ENCODE measurements around the gene SLC10A6.
"Not testable (repeated sequence)": the region's sequence is repeated elsewhere in the genome, so short reads cannot be mapped to it uniquely, and the experiment has no call there.

Gene SLC10A6

GRCh38 chr4:86848732-86849619, at the start of gene SLC10A6:
TSS of gene SLC10A6 (minus strand) at chr4:86849384. CDS start at chr4:86849115, 269 bp downstream.
- DNase-seq = no peak
- in situ Hi-C loops (cut with MboI; ENCODE audit: low pct_unique_long_range_greater_than_20kb, low sequenced_read_pairs) = no loop called here

GRCh38 chr4:86898562-86898961, 49.4 kb upstream of the SLC10A6 start:
- no peak for DNase-seq
- in situ Hi-C loops (cut with MboI; ENCODE audit: low pct_unique_long_range_greater_than_20kb, low sequenced_read_pairs) = loop anchor here (25.0 kb wide), 1 partner anchor 386 kb away; no protein-coding TSS in a partner anchor

GRCh38 chr4:86896596-86896995, 47.4 kb upstream of the SLC10A6 start:
- in situ Hi-C loops (cut with MboI; ENCODE audit: low pct_unique_long_range_greater_than_20kb, low sequenced_read_pairs) = loop anchor here (25.0 kb wide), 1 partner anchor 384 kb away; no protein-coding TSS in a partner anchor
- DNase-seq = no peak

- in situ Hi-C loops (cut with MboI; ENCODE audit: low pct_unique_long_range_greater_than_20kb, low sequenced_read_pairs) = loop anchor here (25.0 kb wide), 1 partner anchor 384 kb away; no protein-coding TSS in a partner anchor
- DNase-seq = peak; percentile 79
Measured at GRCh38 chr4:86895692-86896488, 46.7 kb upstream of the SLC10A6 start.

GRCh38 chr4:86894455-86894854, 45.3 kb upstream of the SLC10A6 start:
- in situ Hi-C loops (cut with MboI; ENCODE audit: low pct_unique_long_range_greater_than_20kb, low sequenced_read_pairs) = loop anchor here (25.0 kb wide), 1 partner anchor 382 kb away; no protein-coding TSS in a partner anchor
- no peak for DNase-seq

- no peak for DNase-seq
- in situ Hi-C loops (cut with MboI; ENCODE audit: low pct_unique_long_range_greater_than_20kb, low sequenced_read_pairs) = loop anchor here (25.0 kb wide), 1 partner anchor 381 kb away; no protein-coding TSS in a partner anchor
Measured at GRCh38 chr4:86893136-86893535, 44.0 kb upstream of the SLC10A6 start.

GRCh38 chr4:86892636-86892960, 43.4 kb upstream of the SLC10A6 start:
- no peak for DNase-seq

GRCh38 chr4:86891762-86892635, 42.8 kb upstream of the SLC10A6 start, which contains the start of gene C4orf36:
TSS of gene C4orf36 (minus strand) at chr4:86892422. CDS start at chr4:86891520, 902 bp downstream.
- DNase-seq = peak; percentile 80
- in situ Hi-C loops (cut with MboI; ENCODE audit: low pct_unique_long_range_greater_than_20kb, low sequenced_read_pairs) = loop anchor here (25.0 kb wide), 1 partner anchor 380 kb away; no protein-coding TSS in a partner anchor

More at GRCh38 chr4:86892636-86892960, 43.4 kb upstream of the SLC10A6 start:
- in situ Hi-C loops (cut with MboI; ENCODE audit: low pct_unique_long_range_greater_than_20kb, low sequenced_read_pairs) = loop anchor here (25.0 kb wide), 1 partner anchor 380 kb away; no protein-coding TSS in a partner anchor

GRCh38 chr4:86890790-86891189, 41.6 kb upstream of the SLC10A6 start:
- in situ Hi-C loops (cut with MboI; ENCODE audit: low pct_unique_long_range_greater_than_20kb, low sequenced_read_pairs) = loop anchor here (25.0 kb wide), 1 partner anchor 378 kb away; no protein-coding TSS in a partner anchor
- DNase-seq = no peak

GRCh38 chr4:86879641-86880040, 30.5 kb upstream of the SLC10A6 start:
- no peak for DNase-seq
- in situ Hi-C loops (cut with MboI; ENCODE audit: low pct_unique_long_range_greater_than_20kb, low sequenced_read_pairs) = loop anchor here (25.0 kb wide), 1 partner anchor 367 kb away; no protein-coding TSS in a partner anchor

GRCh38 chr4:86878640-86879039, 29.5 kb upstream of the SLC10A6 start:
- no peak for DNase-seq
- in situ Hi-C loops (cut with MboI; ENCODE audit: low pct_unique_long_range_greater_than_20kb, low sequenced_read_pairs) = loop anchor here (25.0 kb wide), 1 partner anchor 366 kb away; no protein-coding TSS in a partner anchor

GRCh38 chr4:86876894-86877685, 27.9 kb upstream of the SLC10A6 start:
- DNase-seq = no peak
- in situ Hi-C loops (cut with MboI; ENCODE audit: low pct_unique_long_range_greater_than_20kb, low sequenced_read_pairs) = loop anchor here (25.0 kb wide), 1 partner anchor 365 kb away; no protein-coding TSS in a partner anchor

- not testable (repeated sequence) for DNase-seq
- in situ Hi-C loops (cut with MboI; ENCODE audit: low pct_unique_long_range_greater_than_20kb, low sequenced_read_pairs) = loop anchor here (25.0 kb wide), 1 partner anchor 363 kb away; no protein-coding TSS in a partner anchor
Measured at GRCh38 chr4:86875436-86875835, 26.3 kb upstream of the SLC10A6 start.

GRCh38 chr4:86872135-86872534, 23.0 kb upstream of the SLC10A6 start:
- in situ Hi-C loops (cut with MboI; ENCODE audit: low pct_unique_long_range_greater_than_20kb, low sequenced_read_pairs) = no loop called here
- no peak for DNase-seq

- DNase-seq = peak; percentile 39
- in situ Hi-C loops (cut with MboI; ENCODE audit: low pct_unique_long_range_greater_than_20kb, low sequenced_read_pairs) = no loop called here
Measured at GRCh38 chr4:86870442-86871069, 21.4 kb upstream of the SLC10A6 start.

GRCh38 chr4:86857341-86858052, 8.3 kb upstream of the SLC10A6 start:
- no peak for DNase-seq
- in situ Hi-C loops (cut with MboI; ENCODE audit: low pct_unique_long_range_greater_than_20kb, low sequenced_read_pairs) = no loop called here

Measured in KBM-7 (cell line).